B cell (primary cell): Measurements from ENCODE around the gene AQP11. TPM values are rescaled to one million over a fixed set of nuclear protein-coding genes. Genes with fewer than 3 reads are reported as not detected.

ENCODE experiments used
- polyA plus RNA-seq: library from polyadenylated mRNA; depleted of rRNA; stranded (reverse); fragments of >200 nt; gene quantifications from 2 replicates; pipeline ENCODE4 v1.2.3, GENCODE V29; 2012
- small RNA-seq: library from RNA; depleted of rRNA; stranded (forward); fragments of <200 nt; gene quantifications from one replicate; pipeline ENCODE3, GENCODE V24; 2012; ENCODE audit warnings: low replicate concordance, low read depth; ENCODE audit not compliant: insufficient read length
- total RNA-seq, 2 donors: library from RNA; stranded (reverse); fragments of 120-200 nt in 1 of 2; gene quantifications; 1 replicate in 1 of 2; 2 replicates in 1 of 2; pipeline versions ENCODE4 v1.2.3 to v1.2.4, GENCODE V29; 2013 to 2022

AQP11 gene
- total and polyA plus RNA-seq, 2 donors (not counting 1 experiment from before 2014, with no cell fraction given) = 0.19 to 0.47 TPM

Small RNA genes lying within 50 kb of the gene (small RNA-seq; reads per million reads assigned to genes)
- gene RNU7-59P = not detected

Other genes with a start within 250 kb of the AQP11 start
- 18.6 and 23.4 TPM in 2 replicates for gene PAK1, start 115.9 kb upstream of the AQP11 start, total RNA-seq
- 11.9 and 15.1 TPM in 2 replicates for gene PAK1, start 115.9 kb upstream of the AQP11 start, polyA plus RNA-seq
- gene CLNS1A, start 47.8 kb downstream of the AQP11 start, total RNA-seq = 115 and 121 TPM in 2 replicates
- gene CLNS1A, start 47.8 kb downstream of the AQP11 start, polyA plus RNA-seq = 39.3 and 44.4 TPM in 2 replicates
- gene RSF1, start 230.8 kb downstream of the AQP11 start, total RNA-seq = 100 and 104 TPM in 2 replicates
- gene RSF1, start 230.8 kb downstream of the AQP11 start, polyA plus RNA-seq = 4.8 and 17.2 TPM in 2 replicates
- gene AAMDC, start 231.2 kb downstream of the AQP11 start, total RNA-seq = 4.6 and 7.5 TPM in 2 replicates
- gene AAMDC, start 231.2 kb downstream of the AQP11 start, polyA plus RNA-seq = 1.9 and 3.9 TPM in 2 replicates